Activated T-helper 1 cell treated with Interleukin-2 at 50 U/mL for 16 hours (primary cell): Measurements from ENCODE around the gene CCDC34.
"Not testable (repeated sequence)": the region's sequence is repeated elsewhere in the genome, so short reads cannot be mapped to it uniquely, and the experiment has no call there.

Experiments
- DNase-seq: peaks from one replicate; pipeline ENCODE4 v3.0.0-alpha.2; 2020; ENCODE audit warnings: low read depth

CCDC34 gene

DNA sequence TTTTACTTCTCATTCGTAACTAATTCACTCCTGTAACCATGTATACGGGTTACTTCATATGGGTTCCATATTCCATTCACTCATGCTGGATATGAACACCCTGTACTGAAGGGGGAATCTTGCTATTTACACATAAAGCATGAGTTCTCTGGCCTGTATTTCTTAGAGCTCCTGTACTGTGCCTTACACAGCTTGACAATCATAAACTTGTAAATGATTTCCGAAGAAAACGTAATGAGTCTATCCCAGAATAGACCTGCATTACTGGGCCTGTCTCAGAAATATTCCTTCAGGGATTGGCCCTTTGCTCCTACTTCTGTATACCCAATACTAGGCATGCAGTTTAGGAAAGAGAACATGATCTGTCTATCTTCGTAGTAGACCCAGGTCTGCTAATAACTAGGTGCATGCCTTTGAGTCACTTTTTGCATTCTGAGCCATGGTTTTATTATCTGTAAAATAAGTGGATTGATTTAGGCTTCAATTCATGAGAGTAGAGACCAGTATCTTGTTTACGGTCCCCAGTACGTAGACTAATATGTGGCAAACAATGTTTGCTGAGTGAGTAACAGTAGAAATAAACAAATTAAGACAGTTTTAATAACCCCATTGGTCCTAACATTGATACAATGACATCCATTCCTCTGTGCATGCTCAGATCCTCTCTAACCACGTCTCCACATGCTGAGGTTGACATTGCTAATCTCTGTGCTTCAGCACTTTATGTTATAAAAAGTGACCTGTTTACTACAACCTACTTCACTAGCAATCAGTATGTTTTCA is 1.2 kb downstream of the CCDC34 start:
- DNase-seq, result no peak

DNA sequence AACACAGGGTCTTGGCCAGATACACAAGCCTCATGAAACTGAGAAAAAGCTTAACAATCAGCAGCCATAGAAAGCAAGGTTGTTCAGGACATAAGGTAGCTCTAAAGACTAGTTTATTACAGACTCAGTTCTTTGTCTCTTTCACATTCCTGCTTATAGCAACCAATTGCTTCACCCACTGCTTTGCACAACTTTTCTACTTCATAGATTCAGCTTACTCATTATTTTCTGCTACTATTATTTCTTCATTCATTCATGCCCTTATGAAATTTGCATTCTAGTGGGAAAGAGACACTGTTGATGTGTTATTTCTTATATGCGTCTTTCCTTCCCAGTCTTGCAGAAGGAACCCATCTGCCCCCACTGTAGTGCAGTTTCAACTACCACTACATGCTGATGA is 4.7 kb downstream of the CCDC34 start:
- DNase-seq, result no peak

- DNase-seq, result no peak
Observed at GRCh38 chr11:27357250-27357649, 5.8 kb downstream of the CCDC34 start.

GRCh38 chr11:27356624-27357222 is 6.3 kb downstream of the CCDC34 start:
- DNase-seq, result no peak

DNA sequence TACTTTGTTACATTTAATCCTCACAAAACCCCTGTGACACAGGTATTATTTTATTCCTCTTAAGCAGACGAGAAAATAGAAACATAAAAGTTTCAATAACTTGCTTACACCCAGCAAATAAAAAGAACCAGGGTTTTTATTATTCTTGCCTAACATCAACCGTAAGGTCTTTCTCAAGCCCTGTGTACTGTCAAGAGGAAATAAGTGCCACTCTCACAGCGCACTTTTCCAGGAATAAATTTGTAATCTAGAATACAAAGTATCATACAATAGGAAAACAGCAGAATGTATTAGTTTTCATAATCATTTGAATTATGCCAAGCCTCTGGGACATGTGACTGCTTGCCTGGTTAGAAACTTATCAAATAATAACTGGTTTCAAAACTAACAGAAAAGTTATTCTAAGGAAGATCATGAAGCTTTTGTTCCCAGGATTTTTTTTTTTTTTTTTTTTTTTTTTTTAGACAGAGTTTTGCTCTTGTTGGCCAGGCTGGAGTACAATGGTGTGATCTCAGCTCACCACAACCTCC is 7.4 kb downstream of the CCDC34 start:
- DNase-seq, result no peak

- no peak for DNase-seq
Observed at GRCh38 chr11:27354359-27354965, 8.6 kb downstream of the CCDC34 start.

DNA sequence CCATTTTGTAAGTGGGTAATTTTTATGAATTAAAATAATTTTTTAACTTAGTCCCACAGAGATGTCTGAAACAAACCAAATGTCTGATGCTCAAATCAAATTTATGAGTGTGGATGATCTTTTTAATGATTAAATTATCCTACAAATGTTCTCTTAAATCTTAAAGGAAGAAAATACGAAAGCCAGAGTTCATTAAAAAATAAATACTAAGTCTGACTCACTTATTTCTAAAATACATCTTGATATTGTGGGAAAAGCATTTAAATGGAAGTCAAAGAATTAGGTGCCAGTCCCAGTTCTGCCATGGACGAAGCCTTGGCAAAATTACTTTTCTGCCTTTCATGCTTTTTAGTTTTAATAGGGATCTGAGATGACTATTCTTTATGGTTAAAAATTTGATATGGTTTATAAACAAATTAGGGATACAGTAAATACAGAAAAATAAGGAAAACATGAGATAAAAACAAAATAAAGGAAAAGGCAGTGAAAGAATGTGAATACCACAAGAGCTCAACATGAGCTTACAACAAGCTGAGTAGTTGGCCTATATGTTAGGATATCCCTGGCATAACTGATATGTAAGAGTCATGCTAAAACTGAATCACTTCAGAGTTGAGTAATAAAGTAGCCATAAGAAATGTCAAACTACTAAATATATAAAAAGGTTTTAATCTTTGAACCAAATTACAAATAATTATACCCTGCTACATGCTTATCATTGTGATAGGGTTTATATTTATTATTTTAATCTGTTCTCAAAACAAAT is 9.2 kb downstream of the CCDC34 start:
- DNase-seq, result no peak

GRCh38 chr11:27352781-27353180 is 10.2 kb downstream of the CCDC34 start:
- DNase-seq, result no peak

DNA sequence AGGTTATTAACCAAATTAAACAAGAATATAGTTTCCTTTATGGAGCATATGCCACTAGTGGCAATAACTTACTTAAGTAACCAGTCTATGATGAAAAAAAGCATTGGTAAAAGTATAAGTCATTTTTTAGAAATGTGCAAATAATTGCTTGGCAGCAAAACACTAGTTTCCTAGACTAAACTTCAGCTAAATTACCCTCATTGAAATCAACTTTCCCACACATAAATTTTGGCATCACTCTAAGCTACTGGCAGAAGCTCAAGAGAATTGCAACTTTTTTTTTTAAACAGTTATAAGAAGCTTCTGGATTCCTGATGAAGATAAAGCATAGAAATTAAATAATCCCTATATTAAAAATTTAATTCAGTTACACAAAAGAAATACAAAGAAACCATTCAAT is 12.5 kb downstream of the CCDC34 start:
- DNase-seq, result no peak

GRCh38 chr11:27349919-27350318 is 13.1 kb downstream of the CCDC34 start:
- no peak for DNase-seq

GRCh38 chr11:27348340-27348873 is 14.6 kb downstream of the CCDC34 start:
- DNase-seq, result no peak

- no peak for DNase-seq
Observed at GRCh38 chr11:27347359-27348339, 15.4 kb downstream of the CCDC34 start.

- DNase-seq, result no peak
Observed at GRCh38 chr11:27339941-27340340, 23.1 kb downstream of the CCDC34 start.

GRCh38 chr11:27334764-27335163 is 28.3 kb downstream of the CCDC34 start:
- not testable (repeated sequence) for DNase-seq

- no peak for DNase-seq
Observed at GRCh38 chr11:27331981-27332380, 31.0 kb downstream of the CCDC34 start.

- no peak for DNase-seq
Observed at GRCh38 chr11:27330633-27331270, 32.3 kb downstream of the CCDC34 start.

DNA sequence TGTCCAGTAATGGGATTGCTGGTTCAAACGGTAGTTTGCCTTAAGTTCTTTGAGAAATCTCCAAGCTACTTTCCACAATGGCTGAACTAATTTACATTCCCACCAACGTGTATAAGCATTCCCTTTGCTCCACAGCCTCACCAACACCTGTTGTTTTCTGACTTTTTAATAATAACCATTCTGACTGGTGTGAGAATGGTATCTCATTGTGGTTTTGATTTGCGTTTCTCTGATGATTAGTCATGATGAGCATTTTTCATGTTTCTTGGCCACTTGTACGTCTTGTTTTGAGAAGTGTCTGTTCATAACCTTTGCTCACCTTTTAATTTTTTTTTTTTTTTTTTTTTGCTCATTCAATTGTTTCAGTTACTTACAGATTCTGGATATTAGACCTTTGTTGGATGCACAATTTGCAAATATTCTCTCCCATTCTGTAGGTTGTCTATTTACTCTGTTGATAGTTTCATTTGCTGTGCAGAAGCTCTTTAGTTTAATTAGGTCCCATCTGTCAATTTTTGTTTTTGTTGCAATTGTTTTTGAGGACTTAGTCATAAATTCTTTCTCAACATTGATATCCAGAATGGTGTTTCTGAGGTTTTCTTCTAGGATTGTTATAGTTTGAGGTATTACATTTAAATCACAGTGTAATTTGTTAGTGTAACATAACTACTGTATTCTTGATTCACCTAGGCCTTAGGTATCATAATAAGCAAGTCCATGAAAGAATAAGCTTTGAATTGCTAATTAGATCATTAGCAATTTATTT is 33.0 kb downstream of the CCDC34 start:
- DNase-seq, result no peak

GRCh38 chr11:27328614-27329013 is 34.4 kb downstream of the CCDC34 start:
- DNase-seq, result no peak

- not testable (repeated sequence) for DNase-seq
Observed at GRCh38 chr11:27327064-27327463, 36.0 kb downstream of the CCDC34 start.

DNA sequence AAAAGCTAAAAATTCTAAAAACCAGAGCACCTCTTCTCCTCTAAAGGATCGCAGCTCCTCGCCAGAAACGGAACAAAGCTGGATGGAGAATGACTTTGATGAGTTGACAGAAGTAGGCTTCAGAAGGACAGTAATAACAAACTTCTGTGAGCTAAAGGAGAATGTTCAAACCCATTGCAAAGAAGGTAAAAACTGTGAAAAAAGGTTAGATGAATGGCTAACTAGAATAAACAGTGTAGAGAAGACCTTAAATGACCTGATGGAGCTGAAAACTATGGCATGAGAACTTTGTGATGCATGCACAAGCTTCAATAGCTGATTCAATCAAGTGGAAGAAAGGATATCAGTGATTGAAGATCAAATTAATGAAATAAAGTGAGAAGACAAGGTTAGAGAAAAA is 40.8 kb downstream of the CCDC34 start:
- DNase-seq, result not testable (repeated sequence)
